ENCODE results near the gene B3GNT7.
"Not testable (repeated sequence)": the region's sequence is repeated elsewhere in the genome, so short reads cannot be mapped to it uniquely, and the experiment has no call there.

Gene B3GNT7

DNA sequence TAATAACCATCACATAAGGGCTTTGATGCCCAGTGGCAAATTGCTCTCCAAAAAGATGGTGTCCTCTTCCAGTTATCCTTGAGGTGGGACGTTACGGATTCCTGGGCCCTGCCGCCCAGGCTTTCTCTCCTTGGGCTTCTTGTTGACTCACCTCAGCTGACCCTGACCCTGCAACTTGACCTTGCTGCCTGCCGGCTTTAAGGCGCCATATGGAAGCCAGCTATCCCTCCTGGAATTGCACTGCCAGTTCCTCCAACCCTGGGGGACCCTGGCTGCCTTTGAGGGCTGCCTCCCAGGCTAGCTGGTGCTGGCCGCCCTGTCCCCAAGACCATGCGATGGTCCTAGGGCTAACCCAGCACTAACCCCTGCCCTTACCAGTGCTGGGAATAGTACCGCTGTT is 28.3 kb upstream of the B3GNT7 start:
- no peak for DNase-seq

GRCh38 chr2:231369580-231370428 is 25.7 kb upstream of the B3GNT7 start:
- DNase-seq = no peak

DNA sequence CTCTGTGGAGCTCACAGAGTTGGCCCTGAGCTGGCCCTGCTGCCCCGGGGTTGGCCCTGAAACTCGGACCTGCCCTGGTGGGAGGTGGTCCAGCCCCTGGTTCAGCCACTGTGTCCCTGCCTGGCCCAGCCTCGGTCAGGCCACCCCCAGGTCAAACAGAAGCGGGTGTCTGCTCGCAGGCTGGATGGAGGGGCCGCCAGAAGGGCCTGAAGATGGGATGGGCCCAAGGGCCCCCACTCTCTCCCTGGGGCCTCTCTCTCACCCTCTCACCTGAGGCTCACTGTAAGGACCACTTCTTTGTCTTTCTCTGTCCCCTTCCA is 25.1 kb upstream of the B3GNT7 start:
- DNase-seq = no peak

- no peak for DNase-seq
These were observed 24.6 kb upstream of the B3GNT7 start for GRCh38 chr2:231370749-231371429.

DNA sequence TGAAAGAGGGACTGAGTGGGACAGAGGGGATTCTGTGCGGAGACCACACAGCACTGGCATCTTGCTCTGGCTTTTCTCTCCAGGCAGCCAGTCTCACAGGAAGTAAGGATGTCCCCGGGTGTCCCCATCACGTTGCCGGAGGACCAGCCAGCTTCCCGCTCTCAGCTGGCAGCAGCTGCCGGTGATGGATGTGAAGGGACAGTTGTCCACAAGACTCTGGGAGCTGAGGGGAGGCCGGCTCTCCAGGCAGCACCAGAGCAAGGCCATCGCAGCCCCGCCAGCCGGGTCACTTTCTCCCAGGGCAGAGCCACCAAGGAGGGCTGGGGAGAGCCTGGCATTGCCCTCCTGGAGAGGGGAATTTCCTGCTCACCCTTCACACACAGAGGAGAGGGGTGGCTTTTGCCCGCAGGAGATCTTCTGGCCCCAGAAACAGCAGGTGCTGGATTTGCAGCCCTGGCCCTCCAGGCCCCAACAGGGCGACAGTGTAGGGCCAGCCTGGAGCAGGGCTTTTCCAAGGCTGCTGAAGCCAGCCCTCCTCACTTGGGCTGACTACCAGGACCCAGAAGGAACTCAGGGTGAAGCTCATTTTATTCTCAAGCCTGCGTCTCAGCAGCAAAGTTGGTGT is 24.0 kb upstream of the B3GNT7 start:
- no peak for DNase-seq

DNA sequence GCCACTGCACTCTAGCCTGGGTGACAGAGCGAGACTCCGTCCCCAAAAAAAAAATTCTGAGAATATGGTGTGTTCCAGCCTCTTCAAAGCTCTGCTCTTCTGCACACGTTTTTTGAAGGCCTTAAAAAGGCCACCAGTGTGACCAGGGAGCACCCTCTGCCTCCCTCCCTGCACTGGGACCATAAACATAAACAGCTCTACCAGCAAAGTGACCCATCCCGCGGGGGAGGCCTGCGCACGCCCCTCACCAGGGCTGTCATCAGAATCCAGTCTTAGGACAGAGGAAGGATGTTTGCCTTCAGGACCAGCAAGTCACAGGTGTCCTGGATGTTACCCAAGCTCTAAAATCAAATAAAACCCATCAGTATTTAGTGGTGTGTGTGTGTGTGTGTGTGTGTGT is 23.2 kb upstream of the B3GNT7 start:
- DNase-seq = no peak

- DNase-seq = no peak
These were observed 22.3 kb upstream of the B3GNT7 start for GRCh38 chr2:231373184-231373583.

DNA sequence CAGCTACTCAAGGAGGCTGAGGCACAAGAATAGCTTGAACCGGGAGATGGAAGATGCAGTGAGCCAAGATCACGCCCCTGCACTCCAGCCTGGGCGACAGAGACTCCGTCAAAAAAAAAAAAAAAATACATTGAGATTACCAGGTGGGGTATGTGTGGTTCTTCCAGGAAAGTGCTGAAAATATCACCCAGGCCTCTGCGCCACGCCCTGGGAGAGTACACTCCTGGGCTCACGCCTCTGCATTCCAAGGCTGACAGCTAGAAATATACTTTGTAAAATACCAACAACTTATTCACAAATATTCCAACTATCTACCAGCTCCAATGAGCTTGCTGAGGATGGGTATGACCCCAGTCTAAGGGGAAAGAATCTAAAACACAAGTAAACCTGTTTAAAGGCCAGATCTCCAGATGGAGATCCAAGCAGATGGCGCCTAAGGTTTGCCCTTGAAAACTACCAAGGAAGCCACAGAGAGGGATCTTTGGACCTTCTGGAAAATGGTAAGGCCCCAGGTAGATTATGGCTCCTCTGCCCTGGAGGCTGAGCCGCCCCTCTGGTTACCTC is 21.6 kb upstream of the B3GNT7 start:
- DNase-seq = no peak

DNA sequence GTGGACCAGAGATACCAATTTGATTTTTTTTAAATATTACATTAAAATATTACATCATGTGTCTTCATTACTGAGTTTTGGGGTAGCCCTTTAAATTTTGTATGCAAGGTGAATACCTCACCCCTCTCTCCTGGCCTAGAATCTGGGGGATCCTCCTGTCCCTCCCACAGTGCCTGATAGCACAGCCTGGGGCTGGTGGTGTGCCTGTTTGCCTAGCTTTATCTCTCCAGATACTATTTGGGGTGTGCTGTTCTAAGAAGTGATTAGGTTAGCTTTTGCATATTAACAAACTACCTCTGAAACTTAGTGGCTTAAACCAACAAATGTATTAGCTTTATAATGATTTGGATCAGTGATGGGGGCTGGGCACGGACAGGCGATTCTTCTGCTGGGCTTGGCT is 20.7 kb upstream of the B3GNT7 start:
- no peak for DNase-seq

DNA sequence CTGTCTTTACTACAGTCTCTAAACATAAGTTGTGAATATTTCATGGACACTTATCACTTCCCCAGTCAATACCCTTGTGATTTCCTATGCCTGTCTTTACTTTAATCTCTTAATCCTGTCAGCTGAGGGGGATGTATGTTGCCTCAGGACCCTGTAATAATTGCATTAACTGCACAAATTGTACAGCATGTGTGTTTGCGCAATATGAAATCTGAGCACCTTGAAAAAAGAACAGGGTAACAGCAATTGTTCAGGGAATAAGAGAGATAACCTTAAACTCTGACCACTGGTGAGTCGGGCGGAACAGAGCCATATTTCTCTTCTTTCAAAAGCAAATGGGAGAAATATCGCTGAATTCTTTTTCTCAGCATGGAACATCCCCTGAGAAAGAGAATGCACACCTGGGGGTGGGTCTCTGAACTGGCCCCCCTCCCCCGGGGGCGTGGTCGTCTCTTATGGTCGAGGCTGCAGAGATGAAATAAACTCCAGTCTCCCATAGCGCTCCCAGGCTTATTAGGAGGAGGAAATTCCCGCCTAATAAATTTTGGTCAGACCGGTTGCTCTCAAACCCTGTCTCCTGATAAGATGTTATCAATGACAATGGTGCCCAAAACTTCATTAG is 19.4 kb upstream of the B3GNT7 start:
- not testable (repeated sequence) for DNase-seq

- no peak for DNase-seq
These were observed 18.7 kb upstream of the B3GNT7 start for GRCh38 chr2:231376857-231377256.

DNA sequence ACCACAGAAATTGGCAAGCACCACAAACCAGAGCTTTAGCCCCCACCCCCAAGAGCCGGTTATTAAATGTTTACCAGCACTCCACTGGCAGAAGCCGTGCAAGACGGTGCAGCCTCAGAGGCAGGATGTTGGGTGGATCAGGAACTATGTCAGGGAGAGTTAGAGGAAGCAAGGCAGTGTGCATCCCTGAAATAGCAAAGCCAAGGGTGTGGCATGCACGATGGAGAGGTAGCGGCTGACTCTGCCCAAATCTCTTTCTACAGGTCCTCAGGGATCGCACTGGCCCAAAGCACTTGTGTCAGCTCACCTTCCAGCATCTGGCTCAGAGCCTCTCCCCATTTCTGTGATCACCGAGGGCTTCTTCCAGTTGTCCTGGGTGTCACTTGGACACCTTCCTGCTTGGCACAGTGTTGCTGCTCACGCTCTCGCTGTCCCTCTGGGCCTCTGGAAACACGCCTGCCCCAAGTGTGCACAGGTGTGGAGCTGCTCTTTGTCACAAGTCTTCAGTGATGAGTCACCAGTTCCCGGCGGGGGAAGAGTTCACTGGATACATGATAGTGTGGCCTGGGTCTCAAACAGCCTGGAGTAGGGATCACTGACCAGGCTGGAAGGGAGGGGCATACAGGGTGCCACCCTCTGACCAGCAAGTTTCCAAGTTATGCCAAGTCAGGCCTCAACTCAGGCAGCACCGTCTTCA is 17.3 kb upstream of the B3GNT7 start:
- no peak for DNase-seq

- DNase-seq = no peak
These were observed 16.0 kb upstream of the B3GNT7 start for GRCh38 chr2:231379266-231380215.

DNA sequence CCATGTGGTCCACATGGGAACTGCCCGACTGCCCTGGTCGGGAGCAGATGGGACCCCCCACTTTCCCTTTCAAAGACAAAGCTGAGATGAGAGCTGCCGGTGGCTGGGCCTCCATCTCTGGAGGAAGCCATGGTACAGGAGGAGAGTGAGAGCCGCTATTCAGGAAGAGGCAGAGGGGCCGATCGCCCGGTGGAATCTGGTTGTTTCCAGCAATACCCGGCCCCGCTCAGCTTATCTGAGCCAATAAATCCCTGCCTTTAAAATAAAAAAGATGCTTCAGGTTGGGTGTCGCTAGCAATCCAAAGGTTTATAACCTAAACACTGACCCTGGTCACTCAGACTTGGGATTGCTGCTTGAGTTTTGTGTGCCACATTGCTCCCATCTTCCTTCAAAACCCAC is 15.2 kb upstream of the B3GNT7 start:
- no peak for DNase-seq

- no peak for DNase-seq
These were observed 14.3 kb upstream of the B3GNT7 start for GRCh38 chr2:231380991-231381847.

GRCh38 chr2:231382116-231382515 is 13.4 kb upstream of the B3GNT7 start:
- no peak for DNase-seq

- DNase-seq = no peak
These were observed 11.9 kb upstream of the B3GNT7 start for GRCh38 chr2:231383416-231384108.

- DNase-seq = no peak
These were observed 11.4 kb upstream of the B3GNT7 start for GRCh38 chr2:231384109-231384435.

GRCh38 chr2:231384970-231385369 is 10.5 kb upstream of the B3GNT7 start:
- no peak for DNase-seq

GRCh38 chr2:231385429-231385828 is 10.1 kb upstream of the B3GNT7 start:
- DNase-seq = no peak

All from NCI-H748 treated with DMSO at 0.1 percent for 48 hours (cell line).